NCI-H2081 (cell line): ENCODE data around the gene RAB21.

ENCODE experiments used
- DNase-seq, 2 experiments: peaks; one replicate each; lab custom pipeline; 2025; lab: John Stamatoyannopoulos, UW

RAB21 gene, protein sequence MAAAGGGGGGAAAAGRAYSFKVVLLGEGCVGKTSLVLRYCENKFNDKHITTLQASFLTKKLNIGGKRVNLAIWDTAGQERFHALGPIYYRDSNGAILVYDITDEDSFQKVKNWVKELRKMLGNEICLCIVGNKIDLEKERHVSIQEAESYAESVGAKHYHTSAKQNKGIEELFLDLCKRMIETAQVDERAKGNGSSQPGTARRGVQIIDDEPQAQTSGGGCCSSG

DNA sequence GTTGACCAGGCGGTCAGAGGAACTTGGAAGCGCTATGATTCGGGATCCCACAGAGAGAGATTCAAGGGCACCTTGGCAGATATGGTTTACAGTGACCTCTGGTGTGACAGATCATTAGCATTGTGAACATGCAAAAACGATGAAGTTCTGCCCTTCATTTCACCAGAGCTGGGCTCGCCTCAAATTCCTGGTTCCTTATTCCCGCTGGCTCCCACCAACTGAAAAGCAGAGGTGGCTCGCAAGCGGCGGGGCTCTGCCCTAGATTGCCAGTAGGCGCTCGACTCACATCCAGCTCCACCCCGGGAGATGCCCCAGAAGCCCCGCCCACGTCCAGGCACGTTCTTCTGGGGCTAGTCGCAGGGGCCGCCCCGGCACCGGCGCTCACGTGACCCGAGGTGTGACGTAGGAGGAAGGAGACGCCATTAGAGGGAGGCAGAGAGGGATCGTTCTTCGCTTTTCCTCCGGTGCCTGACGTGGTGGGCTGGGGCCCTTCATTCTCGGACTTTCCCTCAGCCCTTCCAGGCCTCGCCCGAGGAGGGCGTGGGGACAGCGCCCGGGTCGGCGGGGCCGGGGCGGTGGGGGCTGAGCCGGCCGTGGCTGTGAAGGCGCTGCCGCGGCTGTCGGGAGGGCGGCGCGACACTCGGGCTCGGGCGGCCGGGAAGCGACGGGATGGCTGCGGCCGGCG is at the start of gene RAB21:
Gene RAB21, plus strand, starts transcription at position 403 of the 685 bp plus-strand sequence. Its CDS starts 267 bp downstream, at position 670.
- DNase-seq: peak; percentile 95 to 97

GRCh38 chr12:71704920-71705319 is 49.7 kb upstream of the RAB21 start:
- no peak for DNase-seq

- DNase-seq: no peak
Observed at GRCh38 chr12:71708658-71709057, 46.0 kb upstream of the RAB21 start.

GRCh38 chr12:71710276-71711125 is 44.2 kb upstream of the RAB21 start:
- no peak for DNase-seq

GRCh38 chr12:71718611-71719010 is 36.1 kb upstream of the RAB21 start:
- no peak for DNase-seq

- DNase-seq: no peak
Observed at GRCh38 chr12:71719647-71720370, 34.9 kb upstream of the RAB21 start.

GRCh38 chr12:71721783-71722505 is 32.7 kb upstream of the RAB21 start:
- no peak for DNase-seq

DNA sequence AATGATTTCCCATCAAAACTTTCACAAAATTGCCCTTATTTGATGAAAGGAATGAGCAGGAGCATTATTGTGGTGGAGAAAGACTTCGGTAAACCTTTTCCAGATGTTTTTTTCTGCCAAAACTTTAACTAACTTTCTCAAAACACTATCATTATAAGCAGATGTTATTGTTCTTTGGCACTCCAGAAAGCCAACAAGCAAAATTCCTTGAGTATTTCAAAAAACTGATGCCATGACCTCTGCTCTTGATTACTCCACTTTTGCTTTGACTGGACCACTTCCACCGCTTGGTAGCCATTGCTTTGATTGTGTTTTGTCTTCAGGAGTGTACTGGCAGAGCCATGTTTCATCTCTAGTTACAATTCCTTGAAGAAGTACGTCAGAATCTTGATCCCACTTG is 29.7 kb upstream of the RAB21 start:
- no peak for DNase-seq

DNA sequence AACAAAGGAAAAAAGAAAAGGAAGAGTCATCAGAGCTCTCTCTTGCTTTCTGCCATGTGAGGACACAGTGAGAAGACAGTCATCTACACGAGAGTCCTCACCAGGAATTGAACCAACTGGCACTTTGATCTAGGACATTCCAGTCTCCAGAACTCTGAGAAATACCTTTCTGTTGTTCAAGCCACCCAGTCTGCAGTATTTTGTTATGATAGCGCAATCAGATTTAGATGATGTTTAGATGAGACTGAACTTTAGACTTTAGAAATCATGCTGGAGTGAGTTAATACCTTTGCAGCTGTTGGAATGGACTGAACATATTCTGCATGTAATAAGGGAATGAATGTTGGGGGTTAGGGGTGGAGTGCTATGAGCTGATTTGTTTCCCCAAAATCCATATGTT is 28.1 kb upstream of the RAB21 start:
- no peak for DNase-seq

DNA sequence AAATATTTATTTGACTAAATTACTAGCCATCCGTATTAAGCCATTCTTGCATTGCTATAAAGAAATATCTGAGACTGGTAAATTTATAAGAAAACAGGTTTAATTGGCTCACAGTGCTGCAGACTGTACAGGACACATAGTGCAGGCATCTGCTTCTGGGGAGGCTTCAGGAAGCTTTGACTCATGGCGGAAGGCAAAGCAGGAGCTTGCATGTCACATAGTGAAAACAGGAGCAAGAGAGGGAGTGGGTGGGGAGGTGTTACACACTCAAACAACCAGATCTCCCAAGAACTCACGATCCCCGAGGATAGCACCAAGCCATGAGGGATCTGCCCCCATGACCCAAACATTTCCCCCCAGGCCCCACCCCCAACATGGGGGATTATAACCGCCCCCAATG is 26.7 kb upstream of the RAB21 start:
- DNase-seq: no peak

DNA sequence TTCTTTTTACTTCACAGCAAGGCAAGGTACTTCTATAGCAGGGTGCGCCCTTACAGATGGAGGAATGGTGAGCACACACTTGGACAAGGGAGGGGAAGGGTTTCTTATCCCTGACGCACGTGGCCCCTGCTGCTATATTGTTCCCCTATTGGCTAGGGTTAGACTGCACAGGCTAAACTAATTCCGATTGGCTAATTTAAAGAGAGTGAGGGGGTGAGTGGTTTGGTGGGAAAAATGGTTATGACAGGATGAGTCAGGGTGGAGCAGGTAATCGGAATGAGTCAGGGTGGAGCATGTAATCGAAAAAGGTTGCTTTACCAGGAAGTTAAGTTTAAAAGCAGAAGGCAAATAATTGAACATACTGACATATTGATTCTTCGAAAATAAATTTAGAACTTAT is 23.7 kb upstream of the RAB21 start:
- DNase-seq: no peak

- no peak for DNase-seq
Observed at GRCh38 chr12:71731439-71732356, 23.0 kb upstream of the RAB21 start.

GRCh38 chr12:71732357-71732712 is 22.3 kb upstream of the RAB21 start:
- DNase-seq: no peak

- DNase-seq: no peak
Observed at GRCh38 chr12:71737197-71737596, 17.5 kb upstream of the RAB21 start.

DNA sequence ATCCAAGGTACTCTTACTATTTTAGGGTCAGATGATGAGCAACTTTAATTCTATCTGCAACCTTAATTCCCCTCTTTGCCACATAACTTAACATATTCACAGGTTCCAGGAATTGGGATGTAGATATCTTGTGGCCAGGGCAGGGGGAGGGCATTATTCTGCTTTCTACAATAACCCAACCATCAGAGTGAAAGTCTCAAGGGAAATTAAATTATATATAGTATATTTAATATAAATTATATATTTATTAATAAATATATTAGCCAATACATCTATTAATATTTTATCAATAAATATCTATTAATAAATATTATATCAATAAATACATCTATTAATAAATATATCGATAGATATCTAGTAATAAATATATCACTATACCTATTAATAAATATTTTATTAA is 11.7 kb upstream of the RAB21 start:
- no peak for DNase-seq

- DNase-seq: no peak
Observed at GRCh38 chr12:71744522-71745300, 10.0 kb upstream of the RAB21 start.

GRCh38 chr12:71746974-71747611 is 7.6 kb upstream of the RAB21 start:
- peak; percentile 57 to 70 for DNase-seq

DNA sequence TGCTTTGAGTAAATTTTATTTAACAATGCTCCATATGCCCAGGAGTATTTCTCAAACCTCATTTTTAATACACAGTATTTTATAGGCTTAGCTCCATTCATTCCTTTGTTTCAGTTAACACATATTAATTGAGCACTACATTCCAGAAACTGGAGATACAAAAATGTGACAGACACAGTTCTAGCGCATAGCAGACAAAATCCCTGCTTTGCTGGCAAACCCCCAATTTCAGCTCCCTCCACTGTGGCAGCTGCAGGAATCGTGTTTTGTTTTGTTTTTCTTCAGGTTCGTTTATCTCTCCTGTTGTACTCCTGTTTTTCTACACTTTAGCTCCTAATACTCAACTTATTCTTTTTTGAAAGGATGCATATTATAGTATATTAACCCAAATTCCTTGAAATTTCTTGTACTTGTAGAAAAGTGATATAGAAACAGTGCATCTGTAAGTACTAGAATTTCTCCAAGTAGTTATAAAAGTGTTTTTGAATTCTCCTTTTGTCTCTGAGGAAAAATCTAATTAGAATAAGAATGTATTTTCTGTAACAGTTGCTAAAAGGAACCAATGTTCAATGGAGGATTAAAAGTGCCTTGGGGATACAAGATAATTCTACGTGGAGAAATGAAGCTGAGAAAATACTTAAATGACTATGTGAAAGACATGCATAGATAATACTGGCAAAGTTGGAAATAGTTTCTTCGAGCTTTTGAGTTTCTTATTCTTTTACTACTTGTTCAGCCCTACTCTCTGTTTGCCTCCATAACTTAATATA is 6.4 kb upstream of the RAB21 start:
- DNase-seq: no peak
